Immature natural killer cell (primary cell): ENCODE data around the gene HOOK2. TPM values are rescaled to one million over a fixed set of nuclear protein-coding genes. Genes with fewer than 3 reads are reported as not detected.
A peak's percentile ranks its signal among the peaks of the same experiment; 100 is the strongest.

Experiments used
- DNase-seq, 3 donors: peaks; one replicate each; pipeline ENCODE4 v3.0.0; 2022; ENCODE audit warnings: mixed read lengths in 1 of 3
- H3K27ac Mint-ChIP-seq, 6 donors: one replicate each; pipeline ENCODE4 v1.8.0; 2020; ENCODE audit warnings: mixed read lengths in 6 of 6, mild to moderate bottlenecking in 5 of 6, inconsistent platforms in 4 of 6, moderate library complexity in 3 of 6
- H3K27me3 Mint-ChIP-seq, 3 donors: one replicate each; pipeline ENCODE4 v1.8.0; 2020 to 2021; ENCODE audit warnings: low read depth in 3 of 3, mild to moderate bottlenecking in 3 of 3, mixed read lengths in 3 of 3, moderate library complexity in 3 of 3, inconsistent platforms in 1 of 3
- H3K36me3 Mint-ChIP-seq, 3 donors: one replicate each; pipeline ENCODE4 v1.8.0; 2020; ENCODE audit warnings: mixed read lengths in 3 of 3, inconsistent platforms in 2 of 3, mild to moderate bottlenecking in 2 of 3
- H3K4me1 Mint-ChIP-seq, 2 donors: one replicate each; pipeline ENCODE4 v1.8.0; 2020; ENCODE audit warnings: inconsistent platforms in 2 of 2, mild to moderate bottlenecking in 2 of 2, mixed read lengths in 2 of 2, moderate library complexity in 1 of 2
- H3K4me3 Mint-ChIP-seq, 5 donors: one replicate each; pipeline ENCODE4 v1.8.0; 2020; ENCODE audit warnings: mild to moderate bottlenecking in 5 of 5, mixed read lengths in 5 of 5, inconsistent platforms in 3 of 5, moderate library complexity in 3 of 5
- H3K9me3 Mint-ChIP-seq, 6 donors: one replicate each; pipeline ENCODE4 v1.8.0; 2020; ENCODE audit warnings: mild to moderate bottlenecking in 6 of 6, mixed read lengths in 6 of 6, inconsistent platforms in 4 of 6, moderate library complexity in 3 of 6
- polyA plus RNA-seq, 3 donors: library from polyadenylated mRNA; unstranded; fragments of 300-500 nt; fragmentation: Illumina TruSeq; gene quantifications; one replicate each; pipeline ENCODE4 v1.2.3, GENCODE V29; 2021

HOOK2 gene
- polyA plus RNA-seq, 3 donors from 2014 or later: 2.1 to 2.5 TPM; not detected in 1

- DNase-seq: no peak
- Mint-ChIP-seq H3K36me3 (peaks cover 0 to 4% (median 0%) of the 10 kb centered on the region in 3 donors), H3K4me1 (no peaks in the 10 kb centered on the region), H3K27me3 (no peaks in the 10 kb centered on the region), H3K4me3 (no peak overlapping the region), H3K9me3 (no peaks in the 10 kb centered on the region), H3K27ac (no peak overlapping the region)
Measured at GRCh38 chr19:12767666-12768065, 7.7 kb downstream of the HOOK2 start.

GRCh38 chr19:12767150-12767549, 8.2 kb downstream of the HOOK2 start:
- Mint-ChIP-seq H3K4me3 (no peak overlapping the region), H3K4me1 (no peaks in the 10 kb centered on the region), H3K27me3 (no peaks in the 10 kb centered on the region), H3K36me3 (peaks cover 0 to 4% (median 0%) of the 10 kb centered on the region in 3 donors), H3K9me3 (no peaks in the 10 kb centered on the region), H3K27ac (no peak overlapping the region)
- DNase-seq: no peak

- DNase-seq: peak; percentile 62 to 73 (median 64)
- H3K36me3 Mint-ChIP-seq: peaks cover 0 to 4% (median 0%) of the 10 kb centered on the region in 3 donors
- H3K4me3 Mint-ChIP-seq: no peak overlapping the region
- H3K9me3 Mint-ChIP-seq: no peaks in the 10 kb centered on the region
- H3K4me1 Mint-ChIP-seq: no peaks in the 10 kb centered on the region
- H3K27me3 Mint-ChIP-seq: peaks cover 0 to 1% (median 0%) of the 10 kb centered on the region in 3 donors
- no peak overlapping the region for H3K27ac Mint-ChIP-seq
Measured at GRCh38 chr19:12766051-12766521, 9.3 kb downstream of the HOOK2 start.

- Mint-ChIP-seq H3K27me3 (peaks cover 0 to 1% (median 0%) of the 10 kb centered on the region in 3 donors), H3K36me3 (peaks cover 0 to 4% (median 0%) of the 10 kb centered on the region in 3 donors), H3K27ac (no peak overlapping the region), H3K9me3 (no peaks in the 10 kb centered on the region), H3K4me3 (no peak overlapping the region), H3K4me1 (peaks cover 2 to 5% of the 10 kb centered on the region in 2 donors)
- no peak for DNase-seq
Measured at GRCh38 chr19:12764698-12765097, 10.7 kb downstream of the HOOK2 start.

- Mint-ChIP-seq H3K4me1 (peaks cover 3 to 5% of the 10 kb centered on the region in 2 donors), H3K4me3 (no peak overlapping the region), H3K27me3 (peaks cover 2 to 5% (median 3%) of the 10 kb centered on the region in 3 donors), H3K27ac (no peak overlapping the region), H3K36me3 (peaks cover 0 to 4% (median 0%) of the 10 kb centered on the region in 3 donors), H3K9me3 (no peaks in the 10 kb centered on the region)
- no peak for DNase-seq
Measured at GRCh38 chr19:12763100-12763499, 12.3 kb downstream of the HOOK2 start.

- peaks cover 5 to 7% of the 10 kb centered on the region in 2 donors for H3K4me1 Mint-ChIP-seq
- H3K36me3 Mint-ChIP-seq: no peaks in the 10 kb centered on the region
- no peak overlapping the region for H3K4me3 Mint-ChIP-seq
Measured at GRCh38 chr19:12759686-12760085, 15.7 kb downstream of the HOOK2 start.

GRCh38 chr19:12757544-12758274, 17.6 kb downstream of the HOOK2 start:
- Mint-ChIP-seq H3K27ac (no peak overlapping the region), H3K4me1 (peaks cover 5 to 7% of the 10 kb centered on the region in 2 donors), H3K27me3 (peaks cover 5 to 7% (median 6%) of the 10 kb centered on the region in 3 donors), H3K4me3 (peak overlapping the region in 3 of 5 donors; percentile 7 to 26 (median 21)), H3K36me3 (no peaks in the 10 kb centered on the region), H3K9me3 (no peaks in the 10 kb centered on the region)
- DNase-seq: peak; percentile 60 to 67 (median 65)

More at GRCh38 chr19:12759686-12760085, 15.7 kb downstream of the HOOK2 start:
- H3K27ac Mint-ChIP-seq: no peak overlapping the region
- no peak for DNase-seq
- H3K27me3 Mint-ChIP-seq: peaks cover 2 to 7% (median 5%) of the 10 kb centered on the region in 3 donors
- H3K9me3 Mint-ChIP-seq: no peaks in the 10 kb centered on the region

GRCh38 chr19:12756150-12756883, 19.0 kb downstream of the HOOK2 start:
- Mint-ChIP-seq H3K4me3 (no peak overlapping the region), H3K4me1 (peaks cover 5 to 7% of the 10 kb centered on the region in 2 donors), H3K27me3 (peaks cover 5 to 6% (median 5%) of the 10 kb centered on the region in 3 donors), H3K27ac (no peak overlapping the region), H3K36me3 (no peaks in the 10 kb centered on the region), H3K9me3 (no peaks in the 10 kb centered on the region)
- DNase-seq: no peak

- H3K36me3 Mint-ChIP-seq: no peaks in the 10 kb centered on the region
- no peak for DNase-seq
- peaks cover 0 to 1% (median 0%) of the 10 kb centered on the region in 6 donors for H3K9me3 Mint-ChIP-seq
- H3K4me1 Mint-ChIP-seq: peaks cover 4 to 6% of the 10 kb centered on the region in 2 donors
- no peak overlapping the region for H3K4me3 Mint-ChIP-seq
- peaks cover 5 to 8% (median 7%) of the 10 kb centered on the region in 3 donors for H3K27me3 Mint-ChIP-seq
- no peak overlapping the region for H3K27ac Mint-ChIP-seq
Measured at GRCh38 chr19:12754465-12755196, 20.7 kb downstream of the HOOK2 start.

- H3K9me3 Mint-ChIP-seq: peaks cover 0 to 1% (median 0%) of the 10 kb centered on the region in 6 donors
- H3K36me3 Mint-ChIP-seq: peaks cover 7 to 11% (median 11%) of the 10 kb centered on the region in 3 donors
- H3K27me3 Mint-ChIP-seq: peaks cover 0 to 9% (median 5%) of the 10 kb centered on the region in 3 donors
- H3K4me1 Mint-ChIP-seq: peaks cover 0 to 6% of the 10 kb centered on the region in 2 donors
- no peak for DNase-seq
- no peak overlapping the region for H3K27ac Mint-ChIP-seq
- no peak overlapping the region for H3K4me3 Mint-ChIP-seq
Measured at GRCh38 chr19:12752056-12752781, 23.1 kb downstream of the HOOK2 start.

- H3K27ac Mint-ChIP-seq: no peak within 1 kb of the TSS
- peaks cover 0 to 6% of the 10 kb centered on the region in 2 donors for H3K4me1 Mint-ChIP-seq
- H3K4me3 Mint-ChIP-seq: no peak within 1 kb of the TSS
- H3K9me3 Mint-ChIP-seq: peaks cover 0 to 1% (median 0%) of the 10 kb centered on the region in 6 donors
- no peak for DNase-seq
- H3K27me3 Mint-ChIP-seq: peaks cover 0 to 9% (median 5%) of the 10 kb centered on the region in 3 donors
- H3K36me3 Mint-ChIP-seq: peaks cover 7 to 16% (median 11%) of the 10 kb centered on the region in 3 donors
Measured at GRCh38 chr19:12751635-12752034, 23.7 kb downstream of the HOOK2 start, which contains the start of gene BEST2. Gene BEST2, plus strand, starts transcription at chr19:12751791. Its CDS starts 802 bp downstream, at chr19:12752593.

- peaks cover 0 to 1% (median 0%) of the 10 kb centered on the region in 6 donors for H3K9me3 Mint-ChIP-seq
- H3K27ac Mint-ChIP-seq: no peak overlapping the region
- H3K36me3 Mint-ChIP-seq: peaks cover 7 to 16% (median 12%) of the 10 kb centered on the region in 3 donors
- H3K4me1 Mint-ChIP-seq: peaks cover 0 to 6% of the 10 kb centered on the region in 2 donors
- H3K27me3 Mint-ChIP-seq: peaks cover 0 to 10% (median 3%) of the 10 kb centered on the region in 3 donors
- H3K4me3 Mint-ChIP-seq: no peak overlapping the region
- DNase-seq: no peak
Measured at GRCh38 chr19:12750851-12751250, 24.5 kb downstream of the HOOK2 start.
